Measurements from ENCODE around the gene CCDC7. TPM values are rescaled to one million over a fixed set of nuclear protein-coding genes. Genes with fewer than 3 reads are reported as not detected.

Gene CCDC7
- total RNA-seq, 1 experiment from 2014 or later: 1.9 TPM

DNA sequence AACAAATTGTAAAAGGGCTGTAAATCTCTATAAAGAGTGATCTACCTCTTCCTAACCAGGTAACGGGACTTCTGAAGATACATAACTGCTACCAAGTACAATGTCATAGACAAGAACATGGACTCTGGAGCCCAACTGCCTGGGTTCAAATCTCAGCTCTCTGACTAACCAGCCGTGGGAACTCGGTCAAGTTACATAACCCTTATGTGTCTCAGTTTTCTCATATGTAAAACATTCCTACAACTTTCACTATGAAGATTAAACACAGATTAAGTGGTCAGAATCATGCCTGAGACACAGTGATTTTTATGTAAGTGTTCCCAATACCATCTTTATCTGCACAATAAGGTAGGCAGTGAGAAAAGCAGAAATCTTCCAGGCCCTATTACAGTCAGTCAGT lies 459.5 kb downstream of the CCDC7 start:
- CTCF ChIA-PET: no interaction called here
- no peaks in the 10 kb centered on the region for H3K27me3 Mint-ChIP-seq (ENCODE audit: low read depth)
- peaks cover 49% of the 10 kb centered on the region for H3K36me3 Mint-ChIP-seq
- H3K4me1 Mint-ChIP-seq: no peaks in the 10 kb centered on the region
- POLR2A ChIA-PET: no interaction called here
- no peak for DNase-seq (ENCODE audit: low spot score)
- no peak overlapping the region for H3K4me3 Mint-ChIP-seq
- TF ChIP-seq, protein P1, sequence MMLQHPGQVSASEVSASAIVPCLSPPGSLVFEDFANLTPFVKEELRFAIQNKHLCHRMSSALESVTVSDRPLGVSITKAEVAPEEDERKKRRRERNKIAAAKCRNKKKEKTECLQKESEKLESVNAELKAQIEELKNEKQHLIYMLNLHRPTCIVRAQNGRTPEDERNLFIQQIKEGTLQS (CRISPR knock-in tag; conservative IDR thresholded peaks at IDR 0.05): no peak
- TF ChIP-seq, protein P2, sequence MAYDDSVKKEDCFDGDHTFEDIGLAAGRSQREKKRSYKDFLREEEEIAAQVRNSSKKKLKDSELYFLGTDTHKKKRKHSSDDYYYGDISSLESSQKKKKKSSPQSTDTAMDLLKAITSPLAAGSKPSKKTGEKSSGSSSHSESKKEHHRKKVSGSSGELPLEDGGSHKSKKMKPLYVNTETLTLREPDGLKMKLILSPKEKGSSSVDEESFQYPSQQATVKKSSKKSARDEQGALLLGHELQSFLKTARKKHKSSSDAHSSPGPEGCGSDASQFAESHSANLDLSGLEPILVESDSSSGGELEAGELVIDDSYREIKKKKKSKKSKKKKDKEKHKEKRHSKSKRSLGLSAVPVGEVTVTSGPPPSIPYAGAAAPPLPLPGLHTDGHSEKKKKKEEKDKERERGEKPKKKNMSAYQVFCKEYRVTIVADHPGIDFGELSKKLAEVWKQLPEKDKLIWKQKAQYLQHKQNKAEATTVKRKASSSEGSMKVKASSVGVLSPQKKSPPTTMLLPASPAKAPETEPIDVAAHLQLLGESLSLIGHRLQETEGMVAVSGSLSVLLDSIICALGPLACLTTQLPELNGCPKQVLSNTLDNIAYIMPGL (CRISPR knock-in tag; IDR thresholded peaks at IDR 0.05): no peak
- no peak for TF ChIP-seq ZNF396 (CRISPR knock-in tag; IDR thresholded peaks at IDR 0.05; ENCODE audit: borderline replicate concordance)
- no peak for TF ChIP-seq ETV6 (CRISPR knock-in tag; IDR thresholded peaks at IDR 0.05)
- TF ChIP-seq ZNF232 (CRISPR knock-in tag; IDR thresholded peaks at IDR 0.05): no peak
- H3K9me3 Mint-ChIP-seq: no peaks in the 10 kb centered on the region
- no peak for ATAC-seq
- no peak overlapping the region for H3K27ac Mint-ChIP-seq

DNA sequence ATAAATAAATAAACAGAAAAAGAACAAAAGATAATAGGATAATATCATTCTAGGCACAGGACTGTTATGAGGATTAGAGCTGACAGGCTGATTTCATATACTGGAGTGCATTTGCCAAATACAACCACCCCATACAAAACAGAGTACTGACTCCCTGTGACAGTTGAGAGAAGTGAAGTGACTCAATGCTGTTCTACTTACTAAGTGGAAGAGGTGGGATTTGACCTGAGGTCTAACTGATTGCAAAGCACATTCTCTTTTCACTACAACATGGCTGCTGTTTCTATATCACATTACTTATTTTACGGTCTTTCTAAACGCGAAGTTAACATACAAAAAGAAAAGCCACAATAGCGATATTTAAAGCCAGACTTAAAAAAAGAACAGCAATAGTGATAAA lies 460.7 kb downstream of the CCDC7 start:
- Mint-ChIP-seq H3K27me3 (ENCODE audit: low read depth) (no peaks in the 10 kb centered on the region), H3K36me3 (peaks cover 55% of the 10 kb centered on the region), H3K27ac (peak overlapping the region; percentile 31; the same call in 1 of the 2 replicates), H3K4me1 (no peaks in the 10 kb centered on the region), H3K9me3 (no peaks in the 10 kb centered on the region), H3K4me3 (no peak overlapping the region)
- DNase-seq (ENCODE audit: low spot score) (no peak), ATAC-seq (no peak)
- ChIA-PET POLR2A (no interaction called here), CTCF (no interaction called here)
- TF ChIP-seq IRF2 (CRISPR knock-in tag; IDR thresholded peaks at IDR 0.05; ENCODE audit: borderline replicate concordance, low read depth): no peak

DNA sequence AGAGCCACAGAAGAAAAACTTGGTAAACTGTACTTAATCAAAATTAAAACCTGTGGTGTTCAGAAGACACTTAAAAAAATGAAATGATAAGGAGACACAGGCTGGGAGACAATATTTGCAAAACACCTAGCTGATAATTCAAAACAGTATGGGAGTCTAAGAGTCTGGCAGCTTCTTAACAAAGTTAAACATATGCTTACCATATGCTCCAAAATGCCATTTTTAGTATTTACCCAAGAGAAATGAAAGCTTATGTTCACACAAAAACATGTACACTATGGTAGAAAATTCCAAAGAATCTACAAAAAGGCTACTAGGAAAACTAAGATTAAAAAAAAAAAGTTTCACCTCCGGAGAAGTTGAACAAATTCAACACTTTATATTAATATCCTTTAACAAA lies 463.5 kb downstream of the CCDC7 start:
- ATAC-seq: no peak
- Mint-ChIP-seq H3K36me3 (peaks cover 73% of the 10 kb centered on the region), H3K4me1 (no peaks in the 10 kb centered on the region), H3K27me3 (ENCODE audit: low read depth) (no peaks in the 10 kb centered on the region), H3K9me3 (no peaks in the 10 kb centered on the region), H3K4me3 (no peak overlapping the region), H3K27ac (no peak overlapping the region)
- ChIA-PET CTCF (no interaction called here), POLR2A (no interaction called here)
- DNase-seq (ENCODE audit: low spot score): no peak
- no peak for TF ChIP-seq RELA (CRISPR knock-in tag; IDR thresholded peaks at IDR 0.05; ENCODE audit: borderline replicate concordance)
- no peak for TF ChIP-seq ZNF671 (CRISPR knock-in tag; IDR thresholded peaks at IDR 0.05)
- no peak for TF ChIP-seq SMAD3 (CRISPR knock-in tag; IDR thresholded peaks at IDR 0.05; ENCODE audit: borderline replicate concordance)
- TF ChIP-seq HMGA2 (CRISPR knock-in tag; IDR thresholded peaks at IDR 0.05): no peak
- TF ChIP-seq, protein P3, sequence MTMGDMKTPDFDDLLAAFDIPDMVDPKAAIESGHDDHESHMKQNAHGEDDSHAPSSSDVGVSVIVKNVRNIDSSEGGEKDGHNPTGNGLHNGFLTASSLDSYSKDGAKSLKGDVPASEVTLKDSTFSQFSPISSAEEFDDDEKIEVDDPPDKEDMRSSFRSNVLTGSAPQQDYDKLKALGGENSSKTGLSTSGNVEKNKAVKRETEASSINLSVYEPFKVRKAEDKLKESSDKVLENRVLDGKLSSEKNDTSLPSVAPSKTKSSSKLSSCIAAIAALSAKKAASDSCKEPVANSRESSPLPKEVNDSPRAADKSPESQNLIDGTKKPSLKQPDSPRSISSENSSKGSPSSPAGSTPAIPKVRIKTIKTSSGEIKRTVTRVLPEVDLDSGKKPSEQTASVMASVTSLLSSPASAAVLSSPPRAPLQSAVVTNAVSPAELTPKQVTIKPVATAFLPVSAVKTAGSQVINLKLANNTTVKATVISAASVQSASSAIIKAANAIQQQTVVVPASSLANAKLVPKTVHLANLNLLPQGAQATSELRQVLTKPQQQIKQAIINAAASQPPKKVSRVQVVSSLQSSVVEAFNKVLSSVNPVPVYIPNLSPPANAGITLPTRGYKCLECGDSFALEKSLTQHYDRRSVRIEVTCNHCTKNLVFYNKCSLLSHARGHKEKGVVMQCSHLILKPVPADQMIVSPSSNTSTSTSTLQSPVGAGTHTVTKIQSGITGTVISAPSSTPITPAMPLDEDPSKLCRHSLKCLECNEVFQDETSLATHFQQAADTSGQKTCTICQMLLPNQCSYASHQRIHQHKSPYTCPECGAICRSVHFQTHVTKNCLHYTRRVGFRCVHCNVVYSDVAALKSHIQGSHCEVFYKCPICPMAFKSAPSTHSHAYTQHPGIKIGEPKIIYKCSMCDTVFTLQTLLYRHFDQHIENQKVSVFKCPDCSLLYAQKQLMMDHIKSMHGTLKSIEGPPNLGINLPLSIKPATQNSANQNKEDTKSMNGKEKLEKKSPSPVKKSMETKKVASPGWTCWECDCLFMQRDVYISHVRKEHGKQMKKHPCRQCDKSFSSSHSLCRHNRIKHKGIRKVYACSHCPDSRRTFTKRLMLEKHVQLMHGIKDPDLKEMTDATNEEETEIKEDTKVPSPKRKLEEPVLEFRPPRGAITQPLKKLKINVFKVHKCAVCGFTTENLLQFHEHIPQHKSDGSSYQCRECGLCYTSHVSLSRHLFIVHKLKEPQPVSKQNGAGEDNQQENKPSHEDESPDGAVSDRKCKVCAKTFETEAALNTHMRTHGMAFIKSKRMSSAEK (CRISPR knock-in tag; IDR thresholded peaks at IDR 0.05; ENCODE audit: borderline replicate concordance): no peak
- TF ChIP-seq, protein P4, sequence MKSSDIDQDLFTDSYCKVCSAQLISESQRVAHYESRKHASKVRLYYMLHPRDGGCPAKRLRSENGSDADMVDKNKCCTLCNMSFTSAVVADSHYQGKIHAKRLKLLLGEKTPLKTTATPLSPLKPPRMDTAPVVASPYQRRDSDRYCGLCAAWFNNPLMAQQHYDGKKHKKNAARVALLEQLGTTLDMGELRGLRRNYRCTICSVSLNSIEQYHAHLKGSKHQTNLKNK (CRISPR knock-in tag; IDR thresholded peaks at IDR 0.05): no peak
- no peak for TF ChIP-seq MXD4 (CRISPR knock-in tag; IDR thresholded peaks at IDR 0.05; ENCODE audit: borderline replicate concordance)
- no peak for TF ChIP-seq NFE2L1 (CRISPR knock-in tag; IDR thresholded peaks at IDR 0.05)
- TF ChIP-seq, protein P5, sequence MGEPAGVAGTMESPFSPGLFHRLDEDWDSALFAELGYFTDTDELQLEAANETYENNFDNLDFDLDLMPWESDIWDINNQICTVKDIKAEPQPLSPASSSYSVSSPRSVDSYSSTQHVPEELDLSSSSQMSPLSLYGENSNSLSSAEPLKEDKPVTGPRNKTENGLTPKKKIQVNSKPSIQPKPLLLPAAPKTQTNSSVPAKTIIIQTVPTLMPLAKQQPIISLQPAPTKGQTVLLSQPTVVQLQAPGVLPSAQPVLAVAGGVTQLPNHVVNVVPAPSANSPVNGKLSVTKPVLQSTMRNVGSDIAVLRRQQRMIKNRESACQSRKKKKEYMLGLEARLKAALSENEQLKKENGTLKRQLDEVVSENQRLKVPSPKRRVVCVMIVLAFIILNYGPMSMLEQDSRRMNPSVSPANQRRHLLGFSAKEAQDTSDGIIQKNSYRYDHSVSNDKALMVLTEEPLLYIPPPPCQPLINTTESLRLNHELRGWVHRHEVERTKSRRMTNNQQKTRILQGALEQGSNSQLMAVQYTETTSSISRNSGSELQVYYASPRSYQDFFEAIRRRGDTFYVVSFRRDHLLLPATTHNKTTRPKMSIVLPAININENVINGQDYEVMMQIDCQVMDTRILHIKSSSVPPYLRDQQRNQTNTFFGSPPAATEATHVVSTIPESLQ (CRISPR knock-in tag; IDR thresholded peaks at IDR 0.05): no peak
- TF ChIP-seq, protein P6, sequence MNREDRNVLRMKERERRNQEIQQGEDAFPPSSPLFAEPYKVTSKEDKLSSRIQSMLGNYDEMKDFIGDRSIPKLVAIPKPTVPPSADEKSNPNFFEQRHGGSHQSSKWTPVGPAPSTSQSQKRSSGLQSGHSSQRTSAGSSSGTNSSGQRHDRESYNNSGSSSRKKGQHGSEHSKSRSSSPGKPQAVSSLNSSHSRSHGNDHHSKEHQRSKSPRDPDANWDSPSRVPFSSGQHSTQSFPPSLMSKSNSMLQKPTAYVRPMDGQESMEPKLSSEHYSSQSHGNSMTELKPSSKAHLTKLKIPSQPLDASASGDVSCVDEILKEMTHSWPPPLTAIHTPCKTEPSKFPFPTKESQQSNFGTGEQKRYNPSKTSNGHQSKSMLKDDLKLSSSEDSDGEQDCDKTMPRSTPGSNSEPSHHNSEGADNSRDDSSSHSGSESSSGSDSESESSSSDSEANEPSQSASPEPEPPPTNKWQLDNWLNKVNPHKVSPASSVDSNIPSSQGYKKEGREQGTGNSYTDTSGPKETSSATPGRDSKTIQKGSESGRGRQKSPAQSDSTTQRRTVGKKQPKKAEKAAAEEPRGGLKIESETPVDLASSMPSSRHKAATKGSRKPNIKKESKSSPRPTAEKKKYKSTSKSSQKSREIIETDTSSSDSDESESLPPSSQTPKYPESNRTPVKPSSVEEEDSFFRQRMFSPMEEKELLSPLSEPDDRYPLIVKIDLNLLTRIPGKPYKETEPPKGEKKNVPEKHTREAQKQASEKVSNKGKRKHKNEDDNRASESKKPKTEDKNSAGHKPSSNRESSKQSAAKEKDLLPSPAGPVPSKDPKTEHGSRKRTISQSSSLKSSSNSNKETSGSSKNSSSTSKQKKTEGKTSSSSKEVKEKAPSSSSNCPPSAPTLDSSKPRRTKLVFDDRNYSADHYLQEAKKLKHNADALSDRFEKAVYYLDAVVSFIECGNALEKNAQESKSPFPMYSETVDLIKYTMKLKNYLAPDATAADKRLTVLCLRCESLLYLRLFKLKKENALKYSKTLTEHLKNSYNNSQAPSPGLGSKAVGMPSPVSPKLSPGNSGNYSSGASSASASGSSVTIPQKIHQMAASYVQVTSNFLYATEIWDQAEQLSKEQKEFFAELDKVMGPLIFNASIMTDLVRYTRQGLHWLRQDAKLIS (CRISPR knock-in tag; IDR thresholded peaks at IDR 0.05; ENCODE audit: borderline replicate concordance): no peak
- TF ChIP-seq KAT7 (CRISPR knock-in tag; IDR thresholded peaks at IDR 0.05; ENCODE audit: borderline replicate concordance): no peak
- TF ChIP-seq, protein P7, sequence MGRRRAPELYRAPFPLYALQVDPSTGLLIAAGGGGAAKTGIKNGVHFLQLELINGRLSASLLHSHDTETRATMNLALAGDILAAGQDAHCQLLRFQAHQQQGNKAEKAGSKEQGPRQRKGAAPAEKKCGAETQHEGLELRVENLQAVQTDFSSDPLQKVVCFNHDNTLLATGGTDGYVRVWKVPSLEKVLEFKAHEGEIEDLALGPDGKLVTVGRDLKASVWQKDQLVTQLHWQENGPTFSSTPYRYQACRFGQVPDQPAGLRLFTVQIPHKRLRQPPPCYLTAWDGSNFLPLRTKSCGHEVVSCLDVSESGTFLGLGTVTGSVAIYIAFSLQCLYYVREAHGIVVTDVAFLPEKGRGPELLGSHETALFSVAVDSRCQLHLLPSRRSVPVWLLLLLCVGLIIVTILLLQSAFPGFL (CRISPR knock-in tag; IDR thresholded peaks at IDR 0.05; ENCODE audit: borderline replicate concordance): no peak
